Inflammatory macrophage treated with lipopolysaccharide for 1 hour (primary cell): ENCODE data around the gene ATAD3A.
"Not testable (repeated sequence)": the region's sequence is repeated elsewhere in the genome, so short reads cannot be mapped to it uniquely, and the experiment has no call there.

Source experiments
- DNase-seq, 2 donors: peaks; one replicate each; pipeline ENCODE4 v3.0.0-alpha.2; 2020 to 2022

Gene ATAD3A

GRCh38 chr1:1490633-1491230 is 21.2 kb upstream of the ATAD3A start:
- DNase-seq = no peak

GRCh38 chr1:1491601-1492000 is 20.4 kb upstream of the ATAD3A start:
- DNase-seq = no peak

GRCh38 chr1:1494311-1494710 is 17.7 kb upstream of the ATAD3A start:
- not testable (repeated sequence) for DNase-seq

GRCh38 chr1:1495461-1495975 is 16.4 kb upstream of the ATAD3A start:
- not testable (repeated sequence) for DNase-seq

GRCh38 chr1:1504777-1505365 is 7.1 kb upstream of the ATAD3A start:
- peak; percentile 32 to 54 for DNase-seq

- peak in 1 of 2 donors; percentile 34 for DNase-seq
Measured at GRCh38 chr1:1505366-1505798, 6.6 kb upstream of the ATAD3A start.

- not testable (repeated sequence) for DNase-seq
Measured at GRCh38 chr1:1505801-1506200, 6.2 kb upstream of the ATAD3A start.

- no peak for DNase-seq
Measured at GRCh38 chr1:1507305-1507704, 4.7 kb upstream of the ATAD3A start.

- not testable (repeated sequence) for DNase-seq
Measured at GRCh38 chr1:1508775-1509464, 3.0 kb upstream of the ATAD3A start.

- not testable (repeated sequence) for DNase-seq
Measured at GRCh38 chr1:1509465-1509850, 2.5 kb upstream of the ATAD3A start.

GRCh38 chr1:1510912-1511532 is 940 bp upstream of the ATAD3A start:
- DNase-seq = peak; percentile 4 to 24

- not testable (repeated sequence) for DNase-seq
Measured at GRCh38 chr1:1512425-1512824, 463 bp downstream of the ATAD3A start.

GRCh38 chr1:1513675-1514074 is 1.7 kb downstream of the ATAD3A start:
- DNase-seq = not testable (repeated sequence)

- not testable (repeated sequence) for DNase-seq
Measured at GRCh38 chr1:1514376-1514775, 2.4 kb downstream of the ATAD3A start.

- not testable (repeated sequence) for DNase-seq
Measured at GRCh38 chr1:1516923-1517322, 5.0 kb downstream of the ATAD3A start.

GRCh38 chr1:1517973-1518620 is 6.1 kb downstream of the ATAD3A start:
- DNase-seq = no peak

GRCh38 chr1:1518621-1519007 is 6.7 kb downstream of the ATAD3A start:
- not testable (repeated sequence) for DNase-seq

GRCh38 chr1:1519805-1520505 is 8.0 kb downstream of the ATAD3A start:
- DNase-seq = not testable (repeated sequence)

- no peak for DNase-seq
Measured at GRCh38 chr1:1521331-1521730, 9.4 kb downstream of the ATAD3A start.

GRCh38 chr1:1522536-1522935 is 10.6 kb downstream of the ATAD3A start:
- not testable (repeated sequence) for DNase-seq

GRCh38 chr1:1523226-1523625 is 11.3 kb downstream of the ATAD3A start:
- not testable (repeated sequence) for DNase-seq

- not testable (repeated sequence) for DNase-seq
Measured at GRCh38 chr1:1523651-1524050, 11.7 kb downstream of the ATAD3A start.
